Subcutaneous abdominal adipose tissue (tissue), 5 donors: Measurements from ENCODE around the gene NEMP2.

Experiments
- H3K27ac ChIP-seq: one replicate; pipeline ENCODE4 v1.7.0; 2013; ENCODE audit warnings: low read depth, mild to moderate bottlenecking, inconsistent platforms, low read length, moderate library complexity
- H3K27me3 ChIP-seq, 5 donors: one replicate each; pipeline ENCODE4 v1.7.0; 2013; ENCODE audit warnings: low read length in 5 of 5, inconsistent platforms in 1 of 5; ENCODE audit not compliant: control insufficient read depth in 5 of 5, insufficient read depth in 4 of 5
- H3K36me3 ChIP-seq, 5 donors: one replicate each; pipeline ENCODE4 v1.7.0; 2013; ENCODE audit warnings: low read length in 5 of 5; ENCODE audit not compliant: control insufficient read depth in 5 of 5, insufficient read depth in 5 of 5
- H3K4me1 ChIP-seq, 5 donors: one replicate each; pipeline ENCODE4 v1.7.0; 2013; ENCODE audit warnings: low read length in 5 of 5, mild to moderate bottlenecking in 3 of 5, moderate library complexity in 1 of 5; ENCODE audit not compliant: control insufficient read depth in 5 of 5, insufficient read depth in 5 of 5
- H3K4me3 ChIP-seq, 5 donors: one replicate each; pipeline ENCODE4 v1.7.0; 2013; ENCODE audit warnings: low read length in 5 of 5, low read depth in 1 of 5
- H3K9ac ChIP-seq, 5 donors: one replicate each; pipeline ENCODE4 v1.7.0; 2013; ENCODE audit warnings: low read length in 5 of 5, mild to moderate bottlenecking in 4 of 5, moderate library complexity in 3 of 5
- H3K9me3 ChIP-seq, 5 donors: one replicate each; pipeline ENCODE4 v1.7.0; 2013; ENCODE audit warnings: low read length in 5 of 5; ENCODE audit not compliant: control insufficient read depth in 5 of 5
- donor health status: healthy.
- donor health status: healthy.
- donor health status: healthy.
- donor health status: healthy.
- donor health status: healthy.

The NEMP2 gene

DNA sequence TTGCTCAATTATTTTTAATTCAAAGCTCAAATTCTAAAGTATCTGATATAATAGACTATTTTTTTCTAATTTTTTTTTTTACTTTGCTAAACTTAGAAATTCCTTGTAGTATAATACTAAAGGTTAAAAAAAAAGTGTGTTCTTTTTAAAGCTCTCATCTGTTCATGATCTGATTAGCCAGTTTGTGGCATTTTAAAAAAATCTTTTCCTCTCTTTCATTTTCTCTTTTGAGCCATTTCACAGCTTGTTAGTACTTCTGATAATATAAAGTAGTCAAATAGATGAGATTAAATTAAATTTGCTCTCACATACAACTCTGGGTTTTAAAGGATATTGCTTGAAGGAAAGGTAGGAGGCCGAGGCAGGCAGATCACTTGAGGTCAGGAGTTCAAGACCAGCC is 40.7 kb upstream of the NEMP2 start:
- Histone ChIP-seq H3K27me3 (no peaks in the 10 kb centered on the region), H3K9ac (no peak overlapping the region)

DNA sequence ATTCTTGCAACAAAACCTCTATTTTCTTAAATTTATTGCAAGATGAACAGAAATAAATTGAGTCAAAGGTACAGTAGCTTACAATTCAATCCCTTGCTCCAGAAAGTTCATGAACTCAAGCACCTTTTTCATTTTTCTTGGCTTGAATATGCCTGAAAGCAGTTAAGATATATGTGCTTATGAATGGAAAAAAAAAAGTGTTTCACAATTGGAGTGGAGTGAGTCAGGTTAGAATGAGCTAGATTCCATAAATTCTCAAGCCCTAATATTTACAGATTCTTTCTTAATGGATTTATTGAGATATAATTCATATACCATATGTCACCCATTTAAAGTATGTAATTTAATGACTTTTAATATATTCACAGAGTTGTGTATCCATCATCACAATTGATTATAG is 39.6 kb upstream of the NEMP2 start:
- H3K27me3 ChIP-seq, result no peaks in the 10 kb centered on the region
- peaks cover 2 to 14% (median 12%) of the 10 kb centered on the region in 5 donors for H3K4me1 ChIP-seq
- H3K9me3 ChIP-seq, result no peaks in the 10 kb centered on the region
- no peak overlapping the region for H3K27ac ChIP-seq
- no peak overlapping the region for H3K4me3 ChIP-seq
- H3K9ac ChIP-seq, result no peak overlapping the region
- H3K36me3 ChIP-seq, result no peaks in the 10 kb centered on the region

More for the DNA sequence above, 40.7 kb upstream of the NEMP2 start:
- Histone ChIP-seq H3K4me1 (peaks cover 2 to 14% (median 12%) of the 10 kb centered on the region in 5 donors), H3K27ac (no peak overlapping the region), H3K4me3 (no peak overlapping the region), H3K9me3 (no peaks in the 10 kb centered on the region), H3K36me3 (no peaks in the 10 kb centered on the region)

DNA sequence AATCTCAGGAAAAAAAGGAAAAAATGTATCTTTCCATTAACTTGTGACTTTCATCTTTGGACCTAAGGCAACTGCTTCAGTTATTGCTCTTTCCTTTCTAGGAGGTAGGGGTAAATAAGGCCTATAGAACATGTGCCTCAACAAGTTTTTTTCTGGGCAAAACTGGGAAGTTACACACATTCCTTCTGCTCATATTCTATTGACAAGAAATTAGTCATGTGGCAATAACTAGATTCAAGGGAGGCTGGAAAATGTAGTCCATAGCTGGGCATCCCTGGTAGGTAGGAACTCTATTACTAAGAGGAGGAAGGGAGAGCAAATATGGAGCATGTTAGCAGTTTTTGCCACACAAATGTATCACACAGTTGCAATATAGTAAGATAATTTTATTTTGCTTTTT is 37.7 kb upstream of the NEMP2 start:
- Histone ChIP-seq H3K36me3 (no peaks in the 10 kb centered on the region), H3K9me3 (peaks cover 0 to 7% (median 3%) of the 10 kb centered on the region in 5 donors), H3K4me1 (peaks cover 0 to 3% (median 0%) of the 10 kb centered on the region in 5 donors), H3K27me3 (no peaks in the 10 kb centered on the region), H3K9ac (no peak overlapping the region), H3K27ac (no peak overlapping the region), H3K4me3 (no peak overlapping the region)

DNA sequence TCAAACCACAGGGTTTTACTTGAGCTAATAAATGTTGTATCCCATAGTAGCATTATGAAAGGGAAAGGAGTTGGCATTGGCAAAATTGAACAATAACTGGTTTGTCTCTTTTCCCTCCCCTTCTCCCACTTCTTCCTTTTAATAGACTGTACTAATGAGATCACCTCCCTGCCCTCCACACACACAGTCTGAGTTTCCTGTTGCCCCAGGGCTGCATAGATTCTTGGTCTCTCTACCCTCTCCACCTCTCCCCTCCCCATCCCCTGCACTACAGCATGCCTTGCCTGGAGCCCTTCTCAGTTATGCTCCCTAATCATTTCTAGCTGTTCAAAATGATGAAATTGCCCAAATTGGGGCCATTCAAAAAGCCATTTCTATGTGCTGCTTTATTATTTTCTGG is 37.2 kb upstream of the NEMP2 start:
- H3K9ac ChIP-seq, result no peak overlapping the region
- peaks cover 0 to 8% (median 3%) of the 10 kb centered on the region in 5 donors for H3K9me3 ChIP-seq
- H3K27ac ChIP-seq, result no peak overlapping the region
- H3K4me3 ChIP-seq, result no peak overlapping the region
- H3K4me1 ChIP-seq, result peaks cover 0 to 3% (median 0%) of the 10 kb centered on the region in 5 donors
- H3K36me3 ChIP-seq, result no peaks in the 10 kb centered on the region
- no peaks in the 10 kb centered on the region for H3K27me3 ChIP-seq

DNA sequence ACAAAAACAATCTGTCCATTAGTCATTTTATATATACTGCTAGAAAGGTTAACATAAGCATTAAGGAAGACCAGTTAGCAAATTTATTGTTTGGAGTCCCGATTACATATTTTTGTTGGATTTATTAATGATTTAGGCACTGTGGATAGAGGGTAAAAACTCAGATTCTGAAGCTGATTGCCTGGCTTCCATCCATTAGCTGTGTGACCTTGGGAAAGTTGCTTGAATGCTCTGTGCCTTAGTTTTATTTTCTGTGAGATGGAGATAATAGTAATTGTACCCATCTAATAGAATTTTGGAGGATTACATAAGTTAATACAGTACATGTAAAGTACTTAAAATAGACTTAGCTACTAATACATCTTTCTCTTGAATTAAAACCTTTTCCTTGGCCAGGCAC is 36.3 kb upstream of the NEMP2 start:
- H3K4me3 ChIP-seq, result no peak overlapping the region
- H3K27ac ChIP-seq, result no peak overlapping the region
- H3K9ac ChIP-seq, result no peak overlapping the region
- H3K9me3 ChIP-seq, result peaks cover 0 to 8% (median 3%) of the 10 kb centered on the region in 5 donors
- H3K36me3 ChIP-seq, result no peaks in the 10 kb centered on the region
- peaks cover 0 to 3% (median 0%) of the 10 kb centered on the region in 5 donors for H3K4me1 ChIP-seq
- no peaks in the 10 kb centered on the region for H3K27me3 ChIP-seq

DNA sequence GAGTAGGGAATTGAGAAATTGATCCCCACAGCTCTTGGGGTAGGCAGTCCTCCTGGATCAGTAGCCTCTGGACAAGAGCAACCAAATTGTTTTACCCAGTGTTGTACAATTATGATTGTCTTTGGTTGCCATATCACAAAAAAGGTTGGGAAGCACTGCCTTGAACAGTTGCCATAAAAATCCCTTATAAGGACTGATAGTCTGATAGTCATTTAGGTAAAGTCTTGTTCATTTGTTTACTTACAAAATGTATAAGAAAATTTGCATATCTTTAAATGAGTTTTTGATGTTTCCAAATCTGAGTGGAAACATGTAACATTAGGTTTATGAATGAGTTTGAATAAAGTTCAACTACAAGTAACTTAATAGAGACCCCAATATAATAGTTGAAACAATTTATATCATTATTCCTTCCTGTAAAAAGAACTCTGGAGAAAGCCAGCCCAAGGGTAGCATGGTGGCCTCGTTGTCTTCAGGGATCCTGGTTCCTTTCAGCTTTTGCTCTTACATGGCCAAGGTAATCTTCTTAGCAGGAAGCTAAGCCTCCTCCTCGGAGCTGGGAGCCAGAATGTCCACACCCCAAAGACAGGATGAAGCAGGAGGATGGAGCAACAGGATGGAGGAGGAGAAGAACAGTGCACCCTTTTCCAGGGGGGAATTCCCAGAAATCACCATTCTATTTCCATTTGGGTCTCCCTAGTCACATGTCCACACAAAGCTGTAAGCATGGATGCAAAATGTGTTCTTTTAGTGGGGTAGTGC is 35.7 kb upstream of the NEMP2 start:
- no peak overlapping the region for H3K4me3 ChIP-seq
- no peaks in the 10 kb centered on the region for H3K36me3 ChIP-seq
- no peak overlapping the region for H3K9ac ChIP-seq
- peaks cover 0 to 8% (median 3%) of the 10 kb centered on the region in 5 donors for H3K9me3 ChIP-seq
- H3K27ac ChIP-seq, result no peak overlapping the region
- H3K4me1 ChIP-seq, result peaks cover 0 to 3% (median 0%) of the 10 kb centered on the region in 5 donors
- no peaks in the 10 kb centered on the region for H3K27me3 ChIP-seq

DNA sequence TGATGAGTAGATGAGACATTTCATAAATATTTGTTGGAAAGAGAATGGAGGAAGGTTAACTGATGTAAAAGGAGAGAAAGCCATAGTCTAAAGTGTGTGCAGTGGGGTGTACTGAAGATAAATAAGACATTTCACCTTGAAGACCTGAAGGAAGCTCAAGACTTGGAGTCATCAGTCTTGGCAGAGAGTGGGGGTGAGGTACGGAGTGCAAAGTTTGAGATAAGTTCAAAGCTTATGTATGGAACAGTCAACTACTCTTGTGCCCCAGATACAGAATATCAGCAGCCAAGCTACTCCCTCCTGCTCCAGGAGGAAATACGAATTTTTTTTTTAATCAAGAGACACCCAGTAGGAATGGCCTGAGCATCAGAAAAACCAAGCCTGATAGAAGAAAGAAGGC is 30.3 kb upstream of the NEMP2 start:
- H3K4me1 ChIP-seq, result peaks cover 0 to 8% (median 0%) of the 10 kb centered on the region in 5 donors
- H3K36me3 ChIP-seq, result no peaks in the 10 kb centered on the region
- H3K9me3 ChIP-seq, result peaks cover 0 to 8% (median 3%) of the 10 kb centered on the region in 5 donors
- H3K4me3 ChIP-seq, result no peak overlapping the region
- no peak overlapping the region for H3K9ac ChIP-seq
- H3K27me3 ChIP-seq, result no peaks in the 10 kb centered on the region
- H3K27ac ChIP-seq, result no peak overlapping the region

DNA sequence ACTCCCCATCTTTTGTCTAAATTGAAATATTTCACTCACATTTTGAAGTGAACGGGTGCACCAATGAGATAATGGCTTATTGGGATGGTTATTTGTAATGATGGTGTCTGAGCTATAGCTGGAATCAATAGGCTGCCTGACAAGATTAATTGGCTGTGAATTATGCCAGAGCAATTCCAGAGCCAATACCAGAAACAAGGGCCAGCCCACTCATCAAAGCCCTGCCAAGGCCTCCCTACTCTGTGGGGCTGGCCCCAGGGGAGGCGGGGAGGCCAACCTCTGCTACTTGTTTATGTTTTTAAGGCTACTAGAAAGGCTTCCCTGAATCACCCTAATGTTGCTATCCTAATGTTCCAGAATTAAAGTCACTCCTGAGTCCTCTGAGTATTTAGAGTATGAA is 29.1 kb upstream of the NEMP2 start:
- no peaks in the 10 kb centered on the region for H3K27me3 ChIP-seq
- no peak overlapping the region for H3K9ac ChIP-seq
- H3K4me3 ChIP-seq, result no peak overlapping the region
- no peak overlapping the region for H3K27ac ChIP-seq
- H3K9me3 ChIP-seq, result peaks cover 0 to 8% (median 3%) of the 10 kb centered on the region in 5 donors
- H3K36me3 ChIP-seq, result no peaks in the 10 kb centered on the region
- H3K4me1 ChIP-seq, result peaks cover 0 to 8% (median 0%) of the 10 kb centered on the region in 5 donors

DNA sequence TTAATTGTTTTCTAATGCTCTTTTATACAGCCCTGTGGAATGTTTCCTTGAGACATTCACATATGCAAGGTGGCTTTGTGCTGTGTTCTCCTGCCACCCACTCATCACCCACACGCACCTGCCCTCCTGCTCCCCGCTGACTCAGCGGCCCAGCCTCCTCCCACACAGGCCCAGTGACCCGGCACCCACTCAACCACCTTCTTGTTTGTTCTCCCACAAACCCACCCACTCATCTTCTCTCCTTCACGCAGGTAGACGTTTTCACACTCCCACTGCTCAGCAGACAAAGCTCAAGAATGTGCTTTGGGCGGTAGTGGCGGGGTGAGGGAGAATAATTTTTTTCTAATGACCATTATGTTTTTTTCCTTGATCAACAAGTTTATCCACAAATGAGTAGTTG is 28.6 kb upstream of the NEMP2 start:
- no peak overlapping the region for H3K27ac ChIP-seq

DNA sequence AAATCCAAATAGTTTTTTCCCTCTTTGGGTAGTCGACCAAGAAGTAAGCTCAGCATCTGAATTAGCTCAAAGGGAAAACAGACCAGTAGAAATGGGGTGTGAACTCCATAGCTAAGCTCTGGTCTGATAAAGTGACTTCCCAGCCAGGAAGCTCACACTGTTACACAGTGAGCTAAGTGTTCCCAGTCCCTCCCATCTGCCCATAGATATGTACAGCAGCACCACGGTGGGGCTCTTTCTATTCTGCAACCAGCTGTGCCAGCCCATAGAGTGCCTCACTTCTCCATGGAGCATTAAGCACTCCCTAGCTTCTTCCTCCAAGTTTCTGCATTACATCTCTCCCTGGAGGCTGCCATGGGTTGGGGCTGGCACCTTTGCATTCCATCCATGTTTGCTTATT is 27.6 kb upstream of the NEMP2 start:
- Histone ChIP-seq H3K4me3 (no peak overlapping the region), H3K9ac (no peak overlapping the region), H3K27ac (no peak overlapping the region), H3K4me1 (peaks cover 0 to 8% (median 0%) of the 10 kb centered on the region in 5 donors), H3K36me3 (no peaks in the 10 kb centered on the region), H3K27me3 (no peaks in the 10 kb centered on the region), H3K9me3 (peaks cover 0 to under 1% (median 0%) of the 10 kb centered on the region in 5 donors)

More for the DNA sequence above, 28.6 kb upstream of the NEMP2 start:
- Histone ChIP-seq H3K9ac (no peak overlapping the region), H3K9me3 (peaks cover 0 to 7% (median 3%) of the 10 kb centered on the region in 5 donors), H3K4me3 (no peak overlapping the region), H3K36me3 (no peaks in the 10 kb centered on the region), H3K4me1 (peaks cover 0 to 8% (median 0%) of the 10 kb centered on the region in 5 donors), H3K27me3 (no peaks in the 10 kb centered on the region)
